Esophagus muscularis mucosa (tissue), 3 donors: Measurements from ENCODE around the gene TSSC4.

ENCODE experiments used
- POLR2AphosphoS5 ChIP-seq, 2 donors: sonication (generic); formaldehyde crosslinking; IDR thresholded peaks; one replicate each; pipeline ENCODE4 v1.6.1; 2017; ENCODE audit warnings: antibody characterized with exemption in 2 of 2
- TF ChIP-seq, protein P1 (sequence below), 3 experiments: fragments of 200-600 bp in 2 of 3; fragments of 450-650 bp in 1 of 3; sonication (generic) in 2 of 3; IDR thresholded peaks; one replicate each; pipeline ENCODE4 v1.5.1; 2017 to 2019; ENCODE audit warnings: antibody characterized with exemption in 3 of 3, mild to moderate bottlenecking in 2 of 3, moderate library complexity in 1 of 3

DNA sequence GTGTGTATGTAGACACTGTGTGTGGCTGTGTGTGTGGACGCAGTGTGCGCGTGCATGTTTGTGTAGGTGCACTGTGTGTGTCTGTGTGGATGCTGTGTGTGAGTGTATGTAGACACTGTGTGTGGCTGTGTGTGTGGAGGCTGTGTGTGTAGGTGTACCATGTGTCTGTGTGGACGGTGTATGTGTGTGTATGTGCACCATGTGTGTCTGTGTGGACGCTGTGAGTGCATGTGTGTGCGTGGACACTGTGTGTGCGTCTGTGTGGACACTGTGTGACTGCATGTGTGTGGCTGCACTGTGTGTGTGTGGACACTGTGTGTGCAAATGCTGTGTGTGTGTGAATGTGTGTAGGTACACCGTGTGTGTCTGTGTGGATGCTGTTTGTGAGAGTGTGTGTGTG is 33.5 kb downstream of the TSSC4 start:
- TF ChIP-seq, protein P1, sequence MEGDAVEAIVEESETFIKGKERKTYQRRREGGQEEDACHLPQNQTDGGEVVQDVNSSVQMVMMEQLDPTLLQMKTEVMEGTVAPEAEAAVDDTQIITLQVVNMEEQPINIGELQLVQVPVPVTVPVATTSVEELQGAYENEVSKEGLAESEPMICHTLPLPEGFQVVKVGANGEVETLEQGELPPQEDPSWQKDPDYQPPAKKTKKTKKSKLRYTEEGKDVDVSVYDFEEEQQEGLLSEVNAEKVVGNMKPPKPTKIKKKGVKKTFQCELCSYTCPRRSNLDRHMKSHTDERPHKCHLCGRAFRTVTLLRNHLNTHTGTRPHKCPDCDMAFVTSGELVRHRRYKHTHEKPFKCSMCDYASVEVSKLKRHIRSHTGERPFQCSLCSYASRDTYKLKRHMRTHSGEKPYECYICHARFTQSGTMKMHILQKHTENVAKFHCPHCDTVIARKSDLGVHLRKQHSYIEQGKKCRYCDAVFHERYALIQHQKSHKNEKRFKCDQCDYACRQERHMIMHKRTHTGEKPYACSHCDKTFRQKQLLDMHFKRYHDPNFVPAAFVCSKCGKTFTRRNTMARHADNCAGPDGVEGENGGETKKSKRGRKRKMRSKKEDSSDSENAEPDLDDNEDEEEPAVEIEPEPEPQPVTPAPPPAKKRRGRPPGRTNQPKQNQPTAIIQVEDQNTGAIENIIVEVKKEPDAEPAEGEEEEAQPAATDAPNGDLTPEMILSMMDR (IDR thresholded peaks at IDR 0.05): no peak
- TF ChIP-seq POLR2AphosphoS5 (IDR thresholded peaks at IDR 0.05): no peak
